ENCODE data around the gene CCT4. TPM values are rescaled to one million over a fixed set of nuclear protein-coding genes. Genes with fewer than 3 reads are reported as not detected.
A peak's percentile ranks its signal among the peaks of the same experiment; 100 is the strongest.

Gene CCT4
- polyA plus RNA-seq, 2 of the 4 experiments (the other 2 are of a cell fraction), result 352 to 361 TPM

DNA sequence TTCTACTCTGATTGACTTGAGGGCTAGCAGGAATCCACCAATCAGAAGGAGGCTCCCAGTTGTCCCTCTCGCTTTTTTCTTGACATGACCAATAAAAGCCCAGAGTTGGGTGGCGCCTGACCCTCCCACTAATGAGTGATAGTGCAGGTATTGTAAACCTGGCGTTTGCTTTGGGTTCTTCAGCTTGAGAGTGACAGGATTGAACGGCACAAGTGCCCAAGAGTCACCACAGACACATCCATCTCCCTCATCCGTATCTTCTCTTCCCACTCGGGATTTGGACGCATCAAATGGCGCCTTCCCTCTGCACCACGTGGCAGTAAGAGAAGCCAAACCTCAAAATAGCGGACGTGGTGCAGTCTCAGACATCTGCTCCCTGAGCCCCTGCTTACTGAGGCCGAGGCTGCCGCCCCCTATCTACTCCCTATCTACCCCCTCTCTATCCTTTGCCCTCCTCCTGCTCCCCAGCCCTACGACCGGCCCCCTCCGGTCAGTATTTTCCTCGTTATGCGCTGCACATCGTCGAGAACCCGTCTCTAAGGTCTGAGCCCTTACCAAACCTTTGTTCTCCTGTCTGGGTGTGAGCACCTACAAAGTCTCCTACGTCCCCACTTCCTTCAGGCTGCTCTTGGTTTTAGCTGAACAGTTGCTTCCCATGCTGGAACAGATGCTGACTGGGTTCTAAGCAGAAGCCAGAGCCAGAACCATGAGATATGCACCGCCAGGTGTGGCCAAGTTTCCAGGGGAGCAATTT lies 33.7 kb downstream of the CCT4 start (continued):
- no peak for TF ChIP-seq RAD21 (conservative IDR thresholded peaks at IDR 0.05 in 1 of 2, IDR thresholded peaks at IDR 0.05 in 1 of 2)
- TF ChIP-seq RFX5 (IDR thresholded peaks at IDR 0.05), result no peak
- no peak for TF ChIP-seq NPAS2 (CRISPR knock-in tag; IDR thresholded peaks at IDR 0.05; ENCODE audit: borderline replicate concordance)
- no peak for TF ChIP-seq CBX2 (IDR thresholded peaks at IDR 0.05; ENCODE audit: borderline replicate concordance, low read depth)
- TF ChIP-seq, protein P1, sequence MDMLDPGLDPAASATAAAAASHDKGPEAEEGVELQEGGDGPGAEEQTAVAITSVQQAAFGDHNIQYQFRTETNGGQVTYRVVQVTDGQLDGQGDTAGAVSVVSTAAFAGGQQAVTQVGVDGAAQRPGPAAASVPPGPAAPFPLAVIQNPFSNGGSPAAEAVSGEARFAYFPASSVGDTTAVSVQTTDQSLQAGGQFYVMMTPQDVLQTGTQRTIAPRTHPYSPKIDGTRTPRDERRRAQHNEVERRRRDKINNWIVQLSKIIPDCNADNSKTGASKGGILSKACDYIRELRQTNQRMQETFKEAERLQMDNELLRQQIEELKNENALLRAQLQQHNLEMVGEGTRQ (IDR thresholded peaks at IDR 0.05), result peak; percentile 80
- TF ChIP-seq, protein P2, sequence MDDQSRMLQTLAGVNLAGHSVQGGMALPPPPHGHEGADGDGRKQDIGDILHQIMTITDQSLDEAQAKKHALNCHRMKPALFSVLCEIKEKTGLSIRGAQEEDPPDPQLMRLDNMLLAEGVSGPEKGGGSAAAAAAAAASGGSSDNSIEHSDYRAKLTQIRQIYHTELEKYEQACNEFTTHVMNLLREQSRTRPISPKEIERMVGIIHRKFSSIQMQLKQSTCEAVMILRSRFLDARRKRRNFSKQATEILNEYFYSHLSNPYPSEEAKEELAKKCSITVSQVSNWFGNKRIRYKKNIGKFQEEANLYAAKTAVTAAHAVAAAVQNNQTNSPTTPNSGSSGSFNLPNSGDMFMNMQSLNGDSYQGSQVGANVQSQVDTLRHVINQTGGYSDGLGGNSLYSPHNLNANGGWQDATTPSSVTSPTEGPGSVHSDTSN (IDR thresholded peaks at IDR 0.05), result peak; percentile 92
- no peak for TF ChIP-seq CBX8 (IDR thresholded peaks at IDR 0.05)
- TF ChIP-seq NFE2L2 (conservative IDR thresholded peaks at IDR 0.05; ENCODE audit: low read length), result no peak
- peak; percentile 56; the same call in 1 of the 2 replicates for TF ChIP-seq HOXB13 (CRISPR knock-in tag; IDR thresholded peaks at IDR 0.05; ENCODE audit: low read depth)
- TF ChIP-seq MAFK (IDR thresholded peaks at IDR 0.05; ENCODE audit: partially characterized antibody), result peak; percentile 9
- peak; percentile 89; the same call in 1 of the 2 replicates for TF ChIP-seq HOXB5 (CRISPR knock-in tag; IDR thresholded peaks at IDR 0.05)
- no peak for TF ChIP-seq SMC3 (IDR thresholded peaks at IDR 0.05)
- TF ChIP-seq, protein P3, sequence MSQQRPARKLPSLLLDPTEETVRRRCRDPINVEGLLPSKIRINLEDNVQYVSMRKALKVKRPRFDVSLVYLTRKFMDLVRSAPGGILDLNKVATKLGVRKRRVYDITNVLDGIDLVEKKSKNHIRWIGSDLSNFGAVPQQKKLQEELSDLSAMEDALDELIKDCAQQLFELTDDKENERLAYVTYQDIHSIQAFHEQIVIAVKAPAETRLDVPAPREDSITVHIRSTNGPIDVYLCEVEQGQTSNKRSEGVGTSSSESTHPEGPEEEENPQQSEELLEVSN (IDR thresholded peaks at IDR 0.05; ENCODE audit: borderline replicate concordance, low read depth), result peak; percentile 86
- no peak for TF ChIP-seq RCOR1 (IDR thresholded peaks at IDR 0.05; ENCODE audit: low read depth, low read length)
- TF ChIP-seq, protein P4, sequence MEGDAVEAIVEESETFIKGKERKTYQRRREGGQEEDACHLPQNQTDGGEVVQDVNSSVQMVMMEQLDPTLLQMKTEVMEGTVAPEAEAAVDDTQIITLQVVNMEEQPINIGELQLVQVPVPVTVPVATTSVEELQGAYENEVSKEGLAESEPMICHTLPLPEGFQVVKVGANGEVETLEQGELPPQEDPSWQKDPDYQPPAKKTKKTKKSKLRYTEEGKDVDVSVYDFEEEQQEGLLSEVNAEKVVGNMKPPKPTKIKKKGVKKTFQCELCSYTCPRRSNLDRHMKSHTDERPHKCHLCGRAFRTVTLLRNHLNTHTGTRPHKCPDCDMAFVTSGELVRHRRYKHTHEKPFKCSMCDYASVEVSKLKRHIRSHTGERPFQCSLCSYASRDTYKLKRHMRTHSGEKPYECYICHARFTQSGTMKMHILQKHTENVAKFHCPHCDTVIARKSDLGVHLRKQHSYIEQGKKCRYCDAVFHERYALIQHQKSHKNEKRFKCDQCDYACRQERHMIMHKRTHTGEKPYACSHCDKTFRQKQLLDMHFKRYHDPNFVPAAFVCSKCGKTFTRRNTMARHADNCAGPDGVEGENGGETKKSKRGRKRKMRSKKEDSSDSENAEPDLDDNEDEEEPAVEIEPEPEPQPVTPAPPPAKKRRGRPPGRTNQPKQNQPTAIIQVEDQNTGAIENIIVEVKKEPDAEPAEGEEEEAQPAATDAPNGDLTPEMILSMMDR (IDR thresholded peaks at IDR 0.05), result no peak
- no peak for TF ChIP-seq HDAC2 (IDR thresholded peaks at IDR 0.05)
- TF ChIP-seq JUNB (IDR thresholded peaks at IDR 0.05), result no peak
- no peak for TF ChIP-seq TFCP2L1 (CRISPR knock-in tag; IDR thresholded peaks at IDR 0.05)
- TF ChIP-seq RARB (CRISPR knock-in tag; IDR thresholded peaks at IDR 0.05), result no peak

DNA sequence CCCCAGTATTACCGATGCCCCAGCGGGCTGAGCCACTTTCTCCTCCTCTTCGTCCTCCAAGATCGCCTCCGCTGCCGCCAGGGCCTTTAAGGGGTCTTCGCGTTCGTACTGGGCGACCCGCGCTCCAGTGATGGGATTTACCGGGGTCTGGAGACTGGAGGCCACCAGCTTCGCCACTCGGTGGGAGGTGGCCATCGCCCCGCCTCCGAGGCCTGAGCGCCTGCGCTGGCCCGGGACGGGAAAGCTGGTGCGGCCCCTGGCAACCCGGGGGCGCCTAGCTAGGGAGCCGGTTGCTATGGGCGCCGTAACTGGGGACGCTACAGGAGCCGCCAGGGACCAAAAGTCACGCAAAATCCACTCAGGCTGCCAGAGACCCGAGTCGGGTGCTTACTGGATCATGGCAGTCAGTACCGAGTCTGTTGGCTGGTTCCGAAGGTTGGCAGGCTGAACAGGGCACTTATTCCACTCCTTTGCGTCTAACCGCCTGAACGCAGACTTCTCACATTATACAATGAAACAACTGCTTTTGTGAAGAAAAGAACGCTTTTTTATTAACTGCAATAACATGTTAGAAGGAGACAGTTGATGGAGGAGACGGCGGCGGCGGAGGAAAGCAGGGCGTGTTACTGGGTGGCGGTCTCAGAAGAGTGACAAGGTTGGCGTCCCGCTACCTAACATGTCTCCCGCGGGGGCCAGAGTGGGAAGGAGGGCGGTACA lies 34.5 kb downstream of the CCT4 start, which contains the start of gene FAM161A:
Gene FAM161A, minus strand, starts transcription at position 214 of the 717 bp plus-strand sequence. Its CDS starts 19 bp downstream, at position 195.
- POLR2A ChIA-PET, result interaction anchor here (0.6 to 4.0 kb wide), 10 partner anchors 9 to 319 kb away, joined by 3 to 35 read pairs (median 4); partner anchors contain the start of gene XPO1
- peak within 1 kb of the TSS; percentile 94 for H3K27ac ChIP-seq
- peaks cover 6% of the 10 kb centered on the region; the same call in 1 of the 3 replicates for H3K4me1 ChIP-seq
- H3K4me2 ChIP-seq, result peak within 1 kb of the TSS; percentile 88
- peak within 1 kb of the TSS; percentile 63 for H3K4me3 ChIP-seq
- 2% methylated on average over 33 of the region's 50 CpGs for WGBS (ENCODE audit: missing lambda C conversion rate)
- no peaks in the 10 kb centered on the region for H3K9me3 ChIP-seq
- ATAC-seq, result peak; percentile 87 to 90
- CTCF ChIA-PET, result interaction anchor here (0.6 to 1.1 kb wide), 7 partner anchors 9 to 719 kb away, joined by 3 to 6 read pairs (median 4); no protein-coding TSS in a partner anchor
- peak; percentile 75 to 88 for DNase-seq (ENCODE audit: low read depth in 1 of 2, low spot score in 1 of 2)
- no peak for FAIRE-seq
- 0 out of 2 replicates have a peak, but pooled peaks have one; percentile 30 for TF ChIP-seq MAZ (IDR thresholded peaks at IDR 0.05; ENCODE audit: borderline replicate concordance, low read depth, low read length)
- TF ChIP-seq, protein P2 (IDR thresholded peaks at IDR 0.05), result 0 out of 2 replicates have a peak, but pooled peaks have one; percentile 25
- TF ChIP-seq, protein P5, sequence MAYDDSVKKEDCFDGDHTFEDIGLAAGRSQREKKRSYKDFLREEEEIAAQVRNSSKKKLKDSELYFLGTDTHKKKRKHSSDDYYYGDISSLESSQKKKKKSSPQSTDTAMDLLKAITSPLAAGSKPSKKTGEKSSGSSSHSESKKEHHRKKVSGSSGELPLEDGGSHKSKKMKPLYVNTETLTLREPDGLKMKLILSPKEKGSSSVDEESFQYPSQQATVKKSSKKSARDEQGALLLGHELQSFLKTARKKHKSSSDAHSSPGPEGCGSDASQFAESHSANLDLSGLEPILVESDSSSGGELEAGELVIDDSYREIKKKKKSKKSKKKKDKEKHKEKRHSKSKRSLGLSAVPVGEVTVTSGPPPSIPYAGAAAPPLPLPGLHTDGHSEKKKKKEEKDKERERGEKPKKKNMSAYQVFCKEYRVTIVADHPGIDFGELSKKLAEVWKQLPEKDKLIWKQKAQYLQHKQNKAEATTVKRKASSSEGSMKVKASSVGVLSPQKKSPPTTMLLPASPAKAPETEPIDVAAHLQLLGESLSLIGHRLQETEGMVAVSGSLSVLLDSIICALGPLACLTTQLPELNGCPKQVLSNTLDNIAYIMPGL (CRISPR knock-in tag; IDR thresholded peaks at IDR 0.05; ENCODE audit: borderline replicate concordance), result no peak
- TF ChIP-seq, protein P6, sequence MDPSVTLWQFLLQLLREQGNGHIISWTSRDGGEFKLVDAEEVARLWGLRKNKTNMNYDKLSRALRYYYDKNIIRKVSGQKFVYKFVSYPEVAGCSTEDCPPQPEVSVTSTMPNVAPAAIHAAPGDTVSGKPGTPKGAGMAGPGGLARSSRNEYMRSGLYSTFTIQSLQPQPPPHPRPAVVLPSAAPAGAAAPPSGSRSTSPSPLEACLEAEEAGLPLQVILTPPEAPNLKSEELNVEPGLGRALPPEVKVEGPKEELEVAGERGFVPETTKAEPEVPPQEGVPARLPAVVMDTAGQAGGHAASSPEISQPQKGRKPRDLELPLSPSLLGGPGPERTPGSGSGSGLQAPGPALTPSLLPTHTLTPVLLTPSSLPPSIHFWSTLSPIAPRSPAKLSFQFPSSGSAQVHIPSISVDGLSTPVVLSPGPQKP (IDR thresholded peaks at IDR 0.05; ENCODE audit: low read depth, low read length), result no peak
- TF ChIP-seq, protein P3 (IDR thresholded peaks at IDR 0.05; ENCODE audit: borderline replicate concordance, low read depth), result peak; percentile 91
- TF ChIP-seq, protein P7, sequence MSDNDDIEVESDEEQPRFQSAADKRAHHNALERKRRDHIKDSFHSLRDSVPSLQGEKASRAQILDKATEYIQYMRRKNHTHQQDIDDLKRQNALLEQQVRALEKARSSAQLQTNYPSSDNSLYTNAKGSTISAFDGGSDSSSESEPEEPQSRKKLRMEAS (IDR thresholded peaks at IDR 0.05), result peak; percentile 67; the same call in 1 of the 2 replicates
- no peak for TF ChIP-seq CBX8 (IDR thresholded peaks at IDR 0.05)
- peak; percentile 77; the same call in 1 of the 2 replicates for TF ChIP-seq KDM1A (IDR thresholded peaks at IDR 0.05; ENCODE audit: low read depth)
- TF ChIP-seq PHF8 (IDR thresholded peaks at IDR 0.05; ENCODE audit: borderline replicate concordance, low read depth), result 0 out of 2 replicates have a peak, but pooled peaks have one; percentile 34
